ENCODE data around the gene CDX1. TPM values are rescaled to one million over a fixed set of nuclear protein-coding genes. Genes with fewer than 3 reads are reported as not detected.

The CDX1 gene
- total RNA-seq, 2 donors from 2014 or later = not detected

GRCh38 chr5:150184006-150184405 lies 17.4 kb downstream of the CDX1 start:
- DNase-seq (ENCODE audit: low spot score) = no peak
- no peak overlapping the region for H3K4me3 ChIP-seq
- no peak overlapping the region for H3K27ac ChIP-seq
- H3K27me3 ChIP-seq = no peaks in the 10 kb centered on the region
- H3K9me3 ChIP-seq = no peaks in the 10 kb centered on the region
- no peak for TF ChIP-seq CTCF (IDR thresholded peaks at IDR 0.05)
- H3K36me3 ChIP-seq = no peaks in the 10 kb centered on the region
- peaks cover 0 to 23% of the 10 kb centered on the region in 2 donors for H3K4me1 ChIP-seq

- TF ChIP-seq CTCF (IDR thresholded peaks at IDR 0.05) = no peak
- peaks cover 0 to 20% of the 10 kb centered on the region in 2 donors for H3K4me1 ChIP-seq
- no peak for DNase-seq (ENCODE audit: low spot score)
- no peak overlapping the region for H3K4me3 ChIP-seq
- no peaks in the 10 kb centered on the region for H3K27me3 ChIP-seq
- no peaks in the 10 kb centered on the region for H3K36me3 ChIP-seq
- H3K9me3 ChIP-seq = no peaks in the 10 kb centered on the region
- H3K27ac ChIP-seq = no peak overlapping the region
These were observed 18.7 kb downstream of the CDX1 start for GRCh38 chr5:150184990-150185912.

DNA sequence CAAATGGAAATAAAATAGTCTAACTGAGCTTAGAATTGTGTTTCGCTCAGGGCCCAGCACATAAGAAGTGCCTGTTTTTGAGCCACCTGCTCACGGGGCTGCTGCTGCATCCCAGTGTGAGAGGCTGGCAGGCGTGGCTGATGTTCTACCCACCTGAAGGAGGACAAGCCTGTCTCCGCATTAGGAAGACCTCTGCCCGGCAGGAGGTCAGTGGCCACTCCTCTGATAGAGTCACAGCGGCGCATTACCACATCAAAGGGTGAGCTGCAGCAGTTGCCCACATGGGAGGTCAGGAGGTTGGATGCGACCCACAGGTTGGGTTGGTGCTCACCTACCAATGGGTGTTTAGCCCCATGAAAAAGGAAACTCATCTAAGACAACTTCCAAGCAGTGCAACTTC lies 19.6 kb downstream of the CDX1 start:
- H3K9me3 ChIP-seq = no peaks in the 10 kb centered on the region
- H3K27me3 ChIP-seq = no peaks in the 10 kb centered on the region
- H3K36me3 ChIP-seq = no peaks in the 10 kb centered on the region
- H3K4me1 ChIP-seq = peaks cover 0 to 13% of the 10 kb centered on the region in 2 donors
- H3K4me3 ChIP-seq = no peak overlapping the region
- DNase-seq (ENCODE audit: low spot score) = no peak
- TF ChIP-seq CTCF (IDR thresholded peaks at IDR 0.05) = no peak
- H3K27ac ChIP-seq = no peak overlapping the region

DNA sequence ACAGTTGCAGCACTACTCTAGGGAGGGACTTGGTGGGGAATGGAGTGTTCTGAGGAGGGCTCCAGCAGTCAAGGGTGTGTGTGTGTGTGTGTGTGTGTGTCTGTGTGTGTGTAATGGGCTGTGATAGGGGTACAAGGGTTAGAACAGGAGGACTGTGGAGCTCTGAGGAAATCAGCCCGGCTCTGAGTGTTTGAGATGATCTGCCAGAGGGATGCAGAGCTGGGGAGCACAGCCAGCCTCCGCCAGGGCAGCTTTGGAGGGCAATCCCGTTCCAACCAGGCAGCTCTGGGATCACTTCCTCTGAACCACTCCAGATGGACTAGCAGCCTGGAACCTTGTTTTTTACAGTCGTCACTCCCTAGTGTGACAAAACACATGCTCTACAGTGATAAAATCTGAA lies 20.3 kb downstream of the CDX1 start:
- TF ChIP-seq CTCF (IDR thresholded peaks at IDR 0.05) = no peak
- H3K27ac ChIP-seq = no peak overlapping the region
- no peak for DNase-seq (ENCODE audit: low spot score)
- peaks cover 0 to 8% of the 10 kb centered on the region in 2 donors for H3K4me1 ChIP-seq
- H3K9me3 ChIP-seq = no peaks in the 10 kb centered on the region
- H3K4me3 ChIP-seq = no peak overlapping the region
- no peaks in the 10 kb centered on the region for H3K36me3 ChIP-seq
- no peaks in the 10 kb centered on the region for H3K27me3 ChIP-seq

DNA sequence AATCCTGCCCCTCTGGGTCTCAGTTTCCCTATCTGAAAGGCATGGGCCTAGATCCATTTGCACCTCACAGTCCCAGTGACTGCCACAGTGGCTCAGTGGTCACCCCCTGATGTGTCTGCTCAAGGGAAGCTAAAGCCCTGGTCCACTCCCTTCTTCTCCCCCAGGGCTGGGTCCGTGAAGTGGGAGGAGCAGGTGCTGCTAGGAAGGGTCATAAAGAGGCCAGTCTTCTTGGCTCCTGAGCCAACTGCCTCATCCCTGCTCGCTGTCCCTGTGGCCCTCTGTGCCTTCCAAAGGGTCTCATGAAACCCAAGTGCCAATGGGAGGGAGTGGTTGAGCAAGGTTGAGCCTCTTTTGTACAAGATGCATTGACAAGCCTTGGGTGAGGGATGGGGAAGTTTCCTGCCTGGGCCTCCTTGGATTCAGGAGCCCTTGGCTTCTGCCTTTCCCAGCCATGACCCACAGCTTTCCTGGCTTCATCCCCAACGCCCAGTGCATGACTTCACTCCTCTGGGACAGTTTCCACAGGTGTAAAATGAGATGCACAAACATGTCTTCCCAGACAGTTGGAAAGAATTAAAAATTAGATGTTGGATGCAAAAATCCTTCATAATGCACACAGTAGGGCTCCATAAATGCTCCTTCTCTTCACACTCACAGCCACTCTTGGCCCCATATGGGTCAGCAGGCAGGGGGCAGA lies 21.7 kb downstream of the CDX1 start:
- H3K27ac ChIP-seq = no peak overlapping the region
- peaks cover 0 to 8% of the 10 kb centered on the region in 2 donors for H3K4me1 ChIP-seq
- no peaks in the 10 kb centered on the region for H3K9me3 ChIP-seq
- no peak for TF ChIP-seq CTCF (IDR thresholded peaks at IDR 0.05)
- H3K36me3 ChIP-seq = no peaks in the 10 kb centered on the region
- H3K4me3 ChIP-seq = no peak overlapping the region
- no peak for DNase-seq (ENCODE audit: low spot score)
- H3K27me3 ChIP-seq = no peaks in the 10 kb centered on the region
